ENCODE results near the gene UQCRC1.

UQCRC1 gene

GRCh38 chr3:48633256-48633655, 23.8 kb upstream of the UQCRC1 start:
- no peak for DNase-seq (ENCODE audit: insufficient read length, low spot score)
- FAIRE-seq = no peak

GRCh38 chr3:48631516-48632448, 22.3 kb upstream of the UQCRC1 start:
- TF ChIP-seq CTCF (IDR thresholded peaks at IDR 0.05; ENCODE audit: insufficient read depth, missing control alignments) = no peak
- DNase-seq (ENCODE audit: insufficient read length, low spot score) (no peak), FAIRE-seq (no peak)

More at GRCh38 chr3:48633256-48633655, 23.8 kb upstream of the UQCRC1 start:
- TF ChIP-seq CTCF (IDR thresholded peaks at IDR 0.05; ENCODE audit: insufficient read depth, missing control alignments) = no peak

GRCh38 chr3:48630833-48631232, 21.4 kb upstream of the UQCRC1 start:
- no peak for TF ChIP-seq CTCF (IDR thresholded peaks at IDR 0.05; ENCODE audit: insufficient read depth, missing control alignments)
- DNase-seq (ENCODE audit: insufficient read length, low spot score) = no peak
- FAIRE-seq = no peak

GRCh38 chr3:48630407-48630806, 21.0 kb upstream of the UQCRC1 start:
- FAIRE-seq (no peak), DNase-seq (ENCODE audit: insufficient read length, low spot score) (no peak)
- TF ChIP-seq CTCF (IDR thresholded peaks at IDR 0.05; ENCODE audit: insufficient read depth, missing control alignments) = no peak

GRCh38 chr3:48629894-48630293, 20.4 kb upstream of the UQCRC1 start:
- FAIRE-seq = no peak
- TF ChIP-seq CTCF (IDR thresholded peaks at IDR 0.05; ENCODE audit: insufficient read depth, missing control alignments) = no peak
- DNase-seq (ENCODE audit: insufficient read length, low spot score) = no peak

GRCh38 chr3:48628277-48629017, 19.0 kb upstream of the UQCRC1 start:
- TF ChIP-seq CTCF (IDR thresholded peaks at IDR 0.05; ENCODE audit: insufficient read depth, missing control alignments) = no peak
- DNase-seq (ENCODE audit: insufficient read length, low spot score) = no peak
- FAIRE-seq = no peak

Data from D721Med (cell line).